ENCODE results near the gene WDR13. TPM values are rescaled to one million over a fixed set of nuclear protein-coding genes. Genes with fewer than 3 reads are reported as not detected.
A peak's percentile ranks its signal among the peaks of the same experiment; 100 is the strongest.

Gene WDR13
- polyA plus RNA-seq, 1 of the 3 experiments (the other 2 are of a cell fraction), result 101 TPM

DNA sequence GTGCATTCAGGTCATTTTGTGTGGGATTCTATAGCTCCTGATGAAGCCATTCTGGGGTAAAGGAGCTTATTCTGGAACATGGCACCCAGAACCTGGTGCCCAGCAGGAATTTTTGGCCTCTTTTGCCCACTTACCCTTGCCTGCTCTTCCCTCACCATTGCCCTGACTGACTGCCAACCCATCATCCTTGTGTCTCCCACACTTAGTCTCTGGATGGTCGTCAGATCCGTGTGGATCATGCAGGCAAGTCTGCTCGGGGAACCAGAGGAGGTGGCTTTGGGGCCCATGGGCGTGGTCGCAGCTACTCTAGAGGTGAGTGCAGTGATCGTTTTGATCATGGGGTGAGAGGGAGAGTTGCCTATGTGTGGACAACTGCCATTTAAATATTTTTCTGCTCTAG lies 21.2 kb upstream of the WDR13 start:
- Histone ChIP-seq H3F3A (replicated peaks; ENCODE audit: insufficient read depth) (peaks cover 30% of the 10 kb centered on the region), H3K4me3 (ENCODE audit: low read depth in 2 of 2, low read length in 1 of 2) (peak overlapping the region; percentile 65 to 82; a peak in 3 of 4 replicates), H2AFZ (ENCODE audit: low read depth) (no peak overlapping the region), H3K9me3 (no peaks in the 10 kb centered on the region), H3K36me3 (replicated peaks in 1 of 2; ENCODE audit: control insufficient read depth in 1 of 2, insufficient read depth in 2 of 2, low read length in 1 of 2) (peaks cover 15 to 30% of the 10 kb centered on the region in 2 experiments), H3K4me1 (ENCODE audit: control insufficient read depth in 1 of 2, insufficient read depth in 2 of 2, low read depth in 1 of 2, low read length in 1 of 2) (peaks cover 0 to 11% of the 10 kb centered on the region in 2 experiments; a peak in 2 of 4 replicates), H3K27ac (ENCODE audit: low read depth in 2 of 2, low read length in 1 of 2) (no peak overlapping the region), H3K27me3 (ENCODE audit: insufficient read depth) (no peaks in the 10 kb centered on the region), H3K9ac (peak overlapping the region; percentile 98; the same call in 1 of the 2 replicates), H4K20me1 (ENCODE audit: insufficient read depth) (no peaks in the 10 kb centered on the region), H3K4me2 (peak overlapping the region; percentile 92), H3K79me2 (ENCODE audit: insufficient read depth) (peaks cover 24% of the 10 kb centered on the region), H3K9me2 (no peaks in the 10 kb centered on the region)
- no peak for TF ChIP-seq RCOR1 (IDR thresholded peaks at IDR 0.05; ENCODE audit: low read length)
- DNase-seq, result no peak
- ChIA-PET POLR2A (no interaction called here), CTCF (interaction anchor here (0.6 kb wide), 1 partner anchor 232 kb away, joined by 3 read pairs; no protein-coding TSS in a partner anchor)
- WGBS (ENCODE audit: low lambda C conversion rate), result 38% methylated on average over 6 of the region's 6 CpGs

DNA sequence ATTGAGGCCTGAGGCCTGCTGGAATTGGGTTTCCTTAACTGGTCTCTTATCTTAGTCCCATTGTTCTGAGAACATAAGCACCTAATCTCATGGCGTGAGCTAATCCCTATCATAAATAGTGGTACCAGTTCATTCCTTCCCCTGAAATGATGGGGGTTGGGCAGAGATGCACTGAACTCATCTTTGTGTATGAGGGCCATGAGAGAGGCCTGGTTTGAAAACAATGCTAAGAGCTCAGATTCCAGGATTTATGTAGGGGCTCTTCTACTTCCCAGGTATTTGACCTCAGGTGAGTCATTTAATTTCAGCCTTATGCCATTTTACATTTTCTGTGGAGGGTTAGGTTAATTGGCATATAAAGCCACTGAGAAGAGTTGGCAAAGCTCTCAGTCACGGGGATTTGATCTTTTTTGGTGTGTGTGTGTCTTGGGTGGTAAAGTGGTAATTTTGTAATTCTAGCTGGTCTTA lies 18.6 kb upstream of the WDR13 start:
- POLR2A ChIA-PET, result no interaction called here
- H3K4me3 ChIP-seq (ENCODE audit: low read depth in 2 of 2, low read length in 1 of 2), result no peak overlapping the region
- no peaks in the 10 kb centered on the region for H3K9me2 ChIP-seq
- H3F3A ChIP-seq (replicated peaks; ENCODE audit: insufficient read depth), result peaks cover 28% of the 10 kb centered on the region
- no peak for TF ChIP-seq NFIC (IDR thresholded peaks at IDR 0.05; ENCODE audit: borderline replicate concordance)
- TF ChIP-seq SIN3A (IDR thresholded peaks at IDR 0.05; ENCODE audit: borderline replicate concordance, low read depth, low read length), result no peak
- TF ChIP-seq EZH2phosphoT487 (IDR thresholded peaks at IDR 0.05; ENCODE audit: borderline replicate concordance, low read depth), result no peak
- TF ChIP-seq EP300 (IDR thresholded peaks at IDR 0.05; ENCODE audit: borderline replicate concordance in 1 of 2, low read depth in 1 of 2, low read length in 1 of 2), result no peak
- TF ChIP-seq, protein P1, sequence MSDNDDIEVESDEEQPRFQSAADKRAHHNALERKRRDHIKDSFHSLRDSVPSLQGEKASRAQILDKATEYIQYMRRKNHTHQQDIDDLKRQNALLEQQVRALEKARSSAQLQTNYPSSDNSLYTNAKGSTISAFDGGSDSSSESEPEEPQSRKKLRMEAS (IDR thresholded peaks at IDR 0.05; ENCODE audit: low read depth), result no peak
- TF ChIP-seq RXRA (IDR thresholded peaks at IDR 0.05; ENCODE audit: borderline replicate concordance, low read depth), result no peak
- TF ChIP-seq RFX5 (IDR thresholded peaks at IDR 0.05; ENCODE audit: low read length), result no peak
- no peak for TF ChIP-seq MEF2A (IDR thresholded peaks at IDR 0.05; ENCODE audit: borderline replicate concordance, low read depth)
- no peak overlapping the region for H3K4me2 ChIP-seq
- DNase-seq, result no peak
- no peaks in the 10 kb centered on the region for H3K9me3 ChIP-seq
- H3K4me1 ChIP-seq (ENCODE audit: control insufficient read depth in 1 of 2, insufficient read depth in 2 of 2, low read depth in 1 of 2, low read length in 1 of 2), result peaks cover 0 to 11% of the 10 kb centered on the region in 2 experiments; a peak in 2 of 4 replicates
- peaks cover 15 to 30% of the 10 kb centered on the region in 2 experiments for H3K36me3 ChIP-seq (replicated peaks in 1 of 2; ENCODE audit: control insufficient read depth in 1 of 2, insufficient read depth in 2 of 2, low read length in 1 of 2)
- peaks cover 24% of the 10 kb centered on the region for H3K79me2 ChIP-seq (ENCODE audit: insufficient read depth)
- H3K9ac ChIP-seq, result no peak overlapping the region
- no peaks in the 10 kb centered on the region for H4K20me1 ChIP-seq (ENCODE audit: insufficient read depth)
- no peaks in the 10 kb centered on the region for H3K27me3 ChIP-seq (ENCODE audit: insufficient read depth)
- no peak overlapping the region for H3K27ac ChIP-seq (ENCODE audit: low read depth in 2 of 2, low read length in 1 of 2)
- 26% methylated on average over 2 of the region's 2 CpGs for WGBS (ENCODE audit: low lambda C conversion rate)
- no peak overlapping the region for H2AFZ ChIP-seq (ENCODE audit: low read depth)
- CTCF ChIA-PET, result no interaction called here

DNA sequence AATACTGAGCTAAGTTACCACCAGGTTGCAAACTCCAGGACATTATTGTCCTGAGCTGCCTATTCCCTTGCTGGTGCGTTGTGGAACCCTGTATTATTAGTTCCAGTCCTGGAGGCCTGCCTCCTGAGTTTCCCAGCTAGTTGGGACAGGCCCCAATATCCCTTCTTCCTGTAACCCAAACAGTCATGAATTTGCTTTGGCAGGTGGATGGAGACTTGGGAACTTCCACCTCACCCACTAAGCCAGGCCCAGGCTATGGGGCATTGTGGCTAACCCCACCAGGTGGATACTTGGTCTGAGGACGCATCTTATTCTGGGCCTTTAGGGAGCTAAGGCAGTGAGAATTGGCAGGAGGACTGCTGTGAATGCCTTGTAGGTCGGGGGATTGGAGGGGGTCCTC lies 18.0 kb upstream of the WDR13 start:
- DNase-seq, result no peak
- H3K4me1 ChIP-seq (ENCODE audit: control insufficient read depth in 1 of 2, insufficient read depth in 2 of 2, low read depth in 1 of 2, low read length in 1 of 2), result peaks cover 0 to 11% of the 10 kb centered on the region in 2 experiments; a peak in 2 of 4 replicates
- no peaks in the 10 kb centered on the region for H3K9me3 ChIP-seq
- no peak overlapping the region for H2AFZ ChIP-seq (ENCODE audit: low read depth)
- 58% methylated on average over 2 of the region's 3 CpGs for WGBS (ENCODE audit: low lambda C conversion rate)
- no peak overlapping the region for H3K4me3 ChIP-seq (ENCODE audit: low read depth in 2 of 2, low read length in 1 of 2)
- H3K9me2 ChIP-seq, result no peaks in the 10 kb centered on the region
- H3K4me2 ChIP-seq, result no peak overlapping the region
- H3K27ac ChIP-seq (ENCODE audit: low read depth in 2 of 2, low read length in 1 of 2), result no peak overlapping the region
- no peaks in the 10 kb centered on the region for H4K20me1 ChIP-seq (ENCODE audit: insufficient read depth)
- ChIA-PET CTCF (no interaction called here), POLR2A (no interaction called here)
- H3F3A ChIP-seq (replicated peaks; ENCODE audit: insufficient read depth), result peaks cover 26% of the 10 kb centered on the region
- H3K9ac ChIP-seq, result no peak overlapping the region
- H3K79me2 ChIP-seq (ENCODE audit: insufficient read depth), result peaks cover 24% of the 10 kb centered on the region
- no peaks in the 10 kb centered on the region for H3K27me3 ChIP-seq (ENCODE audit: insufficient read depth)
- H3K36me3 ChIP-seq (replicated peaks in 1 of 2; ENCODE audit: control insufficient read depth in 1 of 2, insufficient read depth in 2 of 2, low read length in 1 of 2), result peaks cover 15 to 30% of the 10 kb centered on the region in 2 experiments
- TF ChIP-seq, protein P2, sequence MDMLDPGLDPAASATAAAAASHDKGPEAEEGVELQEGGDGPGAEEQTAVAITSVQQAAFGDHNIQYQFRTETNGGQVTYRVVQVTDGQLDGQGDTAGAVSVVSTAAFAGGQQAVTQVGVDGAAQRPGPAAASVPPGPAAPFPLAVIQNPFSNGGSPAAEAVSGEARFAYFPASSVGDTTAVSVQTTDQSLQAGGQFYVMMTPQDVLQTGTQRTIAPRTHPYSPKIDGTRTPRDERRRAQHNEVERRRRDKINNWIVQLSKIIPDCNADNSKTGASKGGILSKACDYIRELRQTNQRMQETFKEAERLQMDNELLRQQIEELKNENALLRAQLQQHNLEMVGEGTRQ (IDR thresholded peaks at IDR 0.05; ENCODE audit: borderline replicate concordance, low read depth, low read length), result no peak
- TF ChIP-seq RAD21 (IDR thresholded peaks at IDR 0.05; ENCODE audit: low read length) (no peak), EP300 (IDR thresholded peaks at IDR 0.05; ENCODE audit: borderline replicate concordance in 1 of 2, low read depth in 1 of 2, low read length in 1 of 2) (no peak), MEF2A (IDR thresholded peaks at IDR 0.05; ENCODE audit: borderline replicate concordance, low read depth) (no peak), RXRA (IDR thresholded peaks at IDR 0.05; ENCODE audit: borderline replicate concordance, low read depth) (no peak), RCOR1 (IDR thresholded peaks at IDR 0.05; ENCODE audit: low read length) (no peak)
- TF ChIP-seq, protein P3, sequence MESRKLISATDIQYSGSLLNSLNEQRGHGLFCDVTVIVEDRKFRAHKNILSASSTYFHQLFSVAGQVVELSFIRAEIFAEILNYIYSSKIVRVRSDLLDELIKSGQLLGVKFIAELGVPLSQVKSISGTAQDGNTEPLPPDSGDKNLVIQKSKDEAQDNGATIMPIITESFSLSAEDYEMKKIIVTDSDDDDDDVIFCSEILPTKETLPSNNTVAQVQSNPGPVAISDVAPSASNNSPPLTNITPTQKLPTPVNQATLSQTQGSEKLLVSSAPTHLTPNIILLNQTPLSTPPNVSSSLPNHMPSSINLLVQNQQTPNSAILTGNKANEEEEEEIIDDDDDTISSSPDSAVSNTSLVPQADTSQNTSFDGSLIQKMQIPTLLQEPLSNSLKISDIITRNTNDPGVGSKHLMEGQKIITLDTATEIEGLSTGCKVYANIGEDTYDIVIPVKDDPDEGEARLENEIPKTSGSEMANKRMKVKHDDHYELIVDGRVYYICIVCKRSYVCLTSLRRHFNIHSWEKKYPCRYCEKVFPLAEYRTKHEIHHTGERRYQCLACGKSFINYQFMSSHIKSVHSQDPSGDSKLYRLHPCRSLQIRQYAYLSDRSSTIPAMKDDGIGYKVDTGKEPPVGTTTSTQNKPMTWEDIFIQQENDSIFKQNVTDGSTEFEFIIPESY (IDR thresholded peaks at IDR 0.05; ENCODE audit: borderline replicate concordance, low read depth), result no peak
- TF ChIP-seq, protein P4, sequence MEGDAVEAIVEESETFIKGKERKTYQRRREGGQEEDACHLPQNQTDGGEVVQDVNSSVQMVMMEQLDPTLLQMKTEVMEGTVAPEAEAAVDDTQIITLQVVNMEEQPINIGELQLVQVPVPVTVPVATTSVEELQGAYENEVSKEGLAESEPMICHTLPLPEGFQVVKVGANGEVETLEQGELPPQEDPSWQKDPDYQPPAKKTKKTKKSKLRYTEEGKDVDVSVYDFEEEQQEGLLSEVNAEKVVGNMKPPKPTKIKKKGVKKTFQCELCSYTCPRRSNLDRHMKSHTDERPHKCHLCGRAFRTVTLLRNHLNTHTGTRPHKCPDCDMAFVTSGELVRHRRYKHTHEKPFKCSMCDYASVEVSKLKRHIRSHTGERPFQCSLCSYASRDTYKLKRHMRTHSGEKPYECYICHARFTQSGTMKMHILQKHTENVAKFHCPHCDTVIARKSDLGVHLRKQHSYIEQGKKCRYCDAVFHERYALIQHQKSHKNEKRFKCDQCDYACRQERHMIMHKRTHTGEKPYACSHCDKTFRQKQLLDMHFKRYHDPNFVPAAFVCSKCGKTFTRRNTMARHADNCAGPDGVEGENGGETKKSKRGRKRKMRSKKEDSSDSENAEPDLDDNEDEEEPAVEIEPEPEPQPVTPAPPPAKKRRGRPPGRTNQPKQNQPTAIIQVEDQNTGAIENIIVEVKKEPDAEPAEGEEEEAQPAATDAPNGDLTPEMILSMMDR (IDR thresholded peaks at IDR 0.05), result no peak
- TF ChIP-seq, protein P5, sequence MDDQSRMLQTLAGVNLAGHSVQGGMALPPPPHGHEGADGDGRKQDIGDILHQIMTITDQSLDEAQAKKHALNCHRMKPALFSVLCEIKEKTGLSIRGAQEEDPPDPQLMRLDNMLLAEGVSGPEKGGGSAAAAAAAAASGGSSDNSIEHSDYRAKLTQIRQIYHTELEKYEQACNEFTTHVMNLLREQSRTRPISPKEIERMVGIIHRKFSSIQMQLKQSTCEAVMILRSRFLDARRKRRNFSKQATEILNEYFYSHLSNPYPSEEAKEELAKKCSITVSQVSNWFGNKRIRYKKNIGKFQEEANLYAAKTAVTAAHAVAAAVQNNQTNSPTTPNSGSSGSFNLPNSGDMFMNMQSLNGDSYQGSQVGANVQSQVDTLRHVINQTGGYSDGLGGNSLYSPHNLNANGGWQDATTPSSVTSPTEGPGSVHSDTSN (IDR thresholded peaks at IDR 0.05), result no peak
